Stimulated activated CD8-positive, alpha-beta memory T cell treated with anti-CD3 and anti-CD28 coated beads, Interleukin-4, amount 100 ng/mL, for 24 hours (primary cell): ENCODE results near the gene HLA-DPB1.

ENCODE experiments used
- DNase-seq: peaks from one replicate; pipeline ENCODE4 v3.0.0-alpha.2; 2020; ENCODE audit warnings: low read depth

HLA-DPB1 gene

GRCh38 chr6:33104887-33105286 is 29.1 kb downstream of the HLA-DPB1 start:
- no peak for DNase-seq

DNA sequence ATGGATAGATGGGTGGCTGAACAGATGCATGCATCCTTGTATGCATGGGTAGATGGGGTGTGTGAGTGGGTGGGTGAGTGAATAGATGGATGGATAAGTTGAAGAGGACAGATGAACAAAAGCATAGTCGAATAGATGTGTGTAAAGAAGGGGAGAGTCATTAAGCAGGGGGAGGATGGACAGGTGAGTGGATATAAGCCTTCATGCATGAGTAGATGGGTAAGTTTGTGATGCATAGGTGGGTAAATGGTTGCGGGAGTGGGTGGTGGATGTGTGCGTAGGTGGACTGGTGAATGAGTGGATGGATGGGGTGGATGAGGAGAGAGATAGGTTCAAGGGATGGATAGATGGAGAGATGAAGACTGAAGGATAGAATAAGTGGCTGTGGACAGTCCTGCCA is 29.6 kb downstream of the HLA-DPB1 start:
- DNase-seq, result no peak

DNA sequence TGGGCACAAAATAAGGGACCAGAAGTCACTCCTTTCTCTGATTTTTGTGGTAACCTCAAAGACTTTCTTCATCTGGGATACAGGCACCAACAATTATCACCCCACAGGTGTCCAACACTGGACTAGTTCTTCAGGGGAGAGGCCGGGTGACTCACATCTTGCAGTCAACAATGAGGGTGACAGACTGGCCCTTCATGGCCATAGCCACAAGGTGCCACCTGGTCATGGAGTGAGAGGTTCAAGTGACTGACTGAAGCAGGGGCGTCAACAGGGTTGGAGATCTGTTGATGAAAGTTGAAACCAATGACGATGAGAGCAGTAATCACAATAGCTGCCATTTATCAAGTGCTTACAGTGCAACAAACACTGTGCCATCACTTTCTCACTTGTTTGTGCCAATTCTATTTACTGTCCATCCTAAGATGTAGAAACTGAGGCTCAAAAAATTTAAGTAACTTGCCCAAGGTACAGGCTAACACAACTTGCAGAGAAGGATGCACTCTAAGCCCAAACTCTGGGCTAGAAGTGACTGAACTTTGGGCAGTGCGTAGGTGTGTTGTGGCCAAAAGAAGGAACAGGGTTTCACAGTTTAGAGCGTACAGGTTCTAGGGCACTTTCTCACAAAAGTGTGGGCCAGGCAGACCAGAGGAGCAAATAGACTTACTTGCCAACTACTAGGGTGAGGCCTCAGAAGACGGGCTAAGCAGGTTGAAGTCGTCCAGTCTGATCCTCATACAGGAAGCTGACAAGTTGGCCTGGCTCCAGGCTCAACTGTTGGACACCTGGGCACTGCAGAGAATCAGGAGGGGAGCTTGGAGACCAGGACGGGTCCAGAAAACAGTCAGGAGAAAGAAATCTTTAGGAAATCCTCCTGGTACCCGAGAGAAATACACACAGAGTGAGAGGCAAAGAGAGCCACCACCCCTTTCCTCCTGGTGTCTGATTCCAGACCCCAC is 30.4 kb downstream of the HLA-DPB1 start:
- DNase-seq, result no peak

DNA sequence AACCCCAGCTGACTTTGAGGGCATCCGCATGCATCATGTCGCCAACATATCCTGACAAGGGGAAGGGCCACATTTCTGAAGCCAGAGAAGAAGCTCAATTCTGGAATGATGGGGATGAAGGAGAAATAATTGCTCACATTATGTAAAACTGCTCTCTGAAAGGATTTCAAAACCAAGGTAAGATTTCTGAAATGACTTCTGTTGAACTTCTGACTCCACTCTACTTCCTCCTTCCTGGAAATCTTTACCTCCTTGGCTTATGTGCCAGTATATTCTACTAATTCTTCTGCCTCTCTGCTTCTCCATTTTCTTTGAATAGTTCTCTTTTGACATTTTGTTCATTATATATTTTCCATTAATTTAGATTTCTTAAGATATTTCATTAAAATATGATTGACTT is 31.9 kb downstream of the HLA-DPB1 start:
- DNase-seq, result no peak

GRCh38 chr6:33108307-33108706 is 32.5 kb downstream of the HLA-DPB1 start:
- DNase-seq, result no peak

DNA sequence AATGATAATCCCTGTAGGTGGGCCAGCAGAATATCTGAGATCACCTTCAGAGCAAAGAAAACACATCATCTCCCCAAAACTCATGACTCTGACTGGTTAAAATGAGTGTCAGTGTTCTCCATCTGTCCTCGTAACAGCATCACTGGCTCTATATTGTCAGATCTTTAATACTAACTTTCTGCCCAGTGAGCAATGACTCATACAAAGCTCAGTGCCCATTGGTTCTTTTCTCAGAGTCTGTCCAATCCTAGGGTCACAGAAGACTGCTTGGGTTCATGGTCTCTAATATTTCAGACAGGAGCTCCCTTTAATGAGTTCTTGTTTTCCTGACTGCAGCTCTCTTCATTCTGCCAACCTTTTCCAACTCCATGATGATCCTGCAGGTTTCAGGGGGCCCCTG is 36.4 kb downstream of the HLA-DPB1 start:
- DNase-seq, result no peak

DNA sequence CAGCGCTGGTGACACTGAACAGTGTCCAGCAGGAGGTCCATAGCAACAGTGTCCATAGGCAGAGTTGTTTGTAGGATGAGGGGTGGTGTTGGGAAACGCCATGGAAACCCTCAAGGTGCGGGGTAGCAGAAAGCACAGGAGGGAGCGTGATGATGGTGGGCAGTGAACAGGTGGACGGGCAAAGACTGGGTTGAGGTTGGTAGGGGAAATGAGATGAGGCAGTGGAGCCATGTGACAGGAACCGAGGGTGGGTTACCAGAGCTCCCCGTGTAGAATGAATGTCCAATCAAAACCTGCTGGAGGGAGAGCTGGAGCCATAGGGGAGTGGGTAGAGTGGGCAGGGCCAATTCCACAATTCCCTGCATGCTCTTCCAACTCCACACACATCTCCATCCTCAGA is 38.0 kb downstream of the HLA-DPB1 start:
- DNase-seq, result no peak

DNA sequence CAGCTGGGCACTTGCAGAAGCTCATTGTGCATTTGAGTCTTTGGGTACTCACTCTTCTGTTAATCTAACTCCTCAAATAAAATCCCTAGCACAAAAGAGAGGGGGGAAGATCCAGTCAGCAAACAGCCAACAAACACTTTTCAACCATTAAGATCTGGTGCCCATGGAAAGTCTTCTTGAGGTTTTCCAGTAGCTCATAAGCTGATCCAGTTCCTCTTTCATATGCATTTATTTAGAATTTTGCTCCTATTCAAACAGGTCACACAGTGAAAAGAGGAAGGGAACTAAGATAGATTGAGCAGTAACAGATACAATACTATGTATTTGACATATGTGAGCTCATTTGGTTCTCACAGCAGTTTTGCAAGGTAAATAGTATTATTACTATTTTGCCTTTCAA is 38.6 kb downstream of the HLA-DPB1 start:
- DNase-seq, result no peak

DNA sequence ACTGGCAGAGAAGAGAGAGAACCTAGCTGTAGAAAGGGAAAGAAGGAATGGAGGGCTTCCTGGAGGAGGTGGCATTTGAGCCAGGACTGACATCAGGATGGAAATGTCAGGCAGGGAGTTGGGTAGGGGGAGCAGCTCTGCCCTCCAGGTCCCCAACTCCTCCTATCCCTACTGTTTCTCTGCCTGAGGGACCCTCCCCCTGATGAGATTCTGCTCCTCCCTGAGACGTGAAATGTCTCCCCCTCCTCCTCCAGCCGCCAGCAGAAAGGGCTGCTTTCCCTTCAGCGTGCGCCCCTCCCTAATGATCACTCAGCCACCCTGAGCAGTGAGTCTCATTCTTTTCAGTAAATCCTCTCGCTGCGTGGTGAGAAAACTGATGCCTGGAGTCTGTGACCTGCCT is 40.6 kb downstream of the HLA-DPB1 start:
- DNase-seq, result no peak

DNA sequence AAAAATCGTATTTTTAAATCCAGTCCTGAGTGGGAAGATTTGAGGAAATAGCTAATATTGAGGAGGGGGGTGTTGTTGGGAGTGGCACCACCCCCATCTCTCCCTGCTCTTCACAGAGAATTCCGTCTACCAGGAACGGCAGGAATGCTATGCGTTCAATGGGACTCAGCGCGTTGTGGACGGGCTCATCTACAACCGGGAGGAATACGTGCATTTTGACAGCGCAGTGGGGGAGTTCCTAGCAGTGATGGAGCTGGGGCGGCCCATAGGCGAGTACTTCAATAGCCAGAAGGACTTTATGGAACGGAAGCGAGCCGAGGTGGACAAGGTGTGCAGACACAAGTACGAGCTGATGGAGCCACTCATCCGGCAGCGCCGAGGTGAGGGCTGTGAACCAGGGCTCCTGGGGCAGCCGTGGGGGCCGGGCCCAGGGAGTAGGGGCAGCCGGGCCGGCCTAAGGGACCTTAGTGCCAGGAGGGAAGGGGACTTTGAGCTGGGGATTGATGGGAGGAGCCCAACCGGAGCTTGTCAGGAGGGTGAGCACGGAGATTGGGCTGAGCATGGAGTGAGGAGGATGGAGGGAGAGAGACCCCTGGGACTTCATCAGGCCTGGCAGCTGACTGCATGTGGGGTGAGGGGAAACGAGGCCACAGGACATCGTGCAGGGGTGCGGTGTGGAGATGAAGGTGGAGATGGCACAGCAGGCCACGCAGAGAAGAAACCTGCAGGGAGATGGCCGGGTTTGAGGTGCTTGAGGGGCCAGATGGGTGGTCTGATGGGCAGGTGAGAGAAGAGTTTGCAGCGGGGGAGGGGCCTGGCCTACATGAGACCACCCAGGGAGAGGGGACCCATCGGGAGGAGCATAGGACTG is 41.3 kb downstream of the HLA-DPB1 start:
- DNase-seq, result no peak

GRCh38 chr6:33117811-33118277 is 42.1 kb downstream of the HLA-DPB1 start:
- DNase-seq, result no peak

DNA sequence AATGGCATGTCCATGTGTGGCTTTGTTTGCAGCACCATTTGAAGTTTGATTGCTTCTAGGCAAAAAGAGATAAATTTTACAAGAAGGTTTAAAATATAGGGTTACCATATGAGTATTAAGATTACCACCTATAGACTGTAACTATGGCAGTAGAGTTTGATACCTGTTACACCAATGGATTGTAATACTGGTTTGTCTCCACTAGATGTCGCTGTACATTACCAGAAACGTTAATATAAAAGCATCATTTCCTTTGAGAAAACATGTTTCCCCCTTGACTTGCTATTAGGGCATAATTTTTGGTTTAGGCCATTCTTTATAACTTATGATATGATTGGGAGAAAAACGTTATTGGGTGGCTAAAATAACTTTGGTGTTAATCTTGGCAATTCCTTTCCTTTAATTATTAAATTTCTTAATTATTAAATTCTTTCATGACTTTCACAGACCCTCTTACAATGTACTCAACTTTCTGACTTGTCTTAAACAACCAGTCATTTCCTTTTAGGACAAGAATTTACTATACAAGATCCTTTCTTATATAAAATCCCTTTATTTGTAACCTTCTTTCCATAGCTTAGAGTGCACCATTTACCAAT is 42.8 kb downstream of the HLA-DPB1 start:
- no peak for DNase-seq

DNA sequence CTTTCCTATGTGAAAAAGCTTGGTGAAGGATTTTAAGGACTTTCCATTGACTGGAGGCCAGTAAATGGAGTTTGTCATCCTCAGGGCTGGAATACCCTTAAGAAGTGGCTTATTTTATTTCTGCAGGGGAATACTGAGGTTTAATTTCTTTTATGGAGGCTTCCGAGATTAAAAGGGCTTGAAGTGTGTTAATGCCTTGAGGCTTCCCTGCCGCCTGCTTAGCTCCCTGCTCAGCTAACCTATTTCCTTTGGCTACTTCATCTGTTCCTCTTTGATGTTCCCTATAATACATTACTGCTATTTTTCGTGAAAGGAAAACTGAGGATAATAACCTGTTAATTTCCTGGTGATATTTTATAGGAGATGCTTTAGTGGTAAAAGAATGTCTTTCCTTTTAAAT is 44.2 kb downstream of the HLA-DPB1 start:
- DNase-seq, result no peak

- DNase-seq, result no peak
Measured at GRCh38 chr6:33123181-33123580, 47.4 kb downstream of the HLA-DPB1 start.

DNA sequence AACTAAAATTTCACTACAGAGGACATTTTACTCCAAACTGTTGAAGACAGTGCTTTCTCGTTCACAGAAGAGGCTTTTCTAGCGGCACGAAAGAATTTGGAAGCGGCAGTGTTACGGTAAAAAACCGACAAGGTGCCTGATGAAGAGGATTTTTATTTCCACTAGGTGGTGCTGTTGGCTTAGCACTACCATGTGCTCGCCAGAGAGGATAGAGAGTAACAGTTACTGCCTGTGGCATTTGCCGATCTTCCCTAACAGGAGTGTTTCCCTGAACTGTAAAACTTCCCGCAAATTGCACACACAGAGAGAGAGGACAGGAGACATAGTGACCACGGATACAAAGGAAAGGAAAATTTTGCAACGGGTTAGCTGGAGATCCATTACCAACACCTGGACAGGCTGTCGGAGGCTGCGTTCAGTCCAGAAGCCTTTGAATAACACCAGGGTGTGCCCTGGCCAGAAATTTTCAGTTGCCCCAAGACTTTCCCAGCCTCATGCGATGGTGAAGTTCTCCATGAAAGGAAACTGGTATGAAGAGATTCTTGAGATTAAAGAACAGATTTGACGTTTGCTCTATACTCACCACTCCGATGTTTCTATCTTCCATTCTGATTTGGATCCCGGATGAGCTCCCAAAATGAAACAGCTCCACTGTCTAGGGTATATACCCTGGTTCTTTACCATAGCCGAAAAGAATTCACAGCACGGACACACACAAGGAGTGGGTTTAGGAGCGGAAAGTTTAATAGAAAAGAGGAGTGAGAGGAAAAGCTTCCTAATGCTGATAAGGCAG is 48.1 kb downstream of the HLA-DPB1 start:
- no peak for DNase-seq

- no peak for DNase-seq
Measured at GRCh38 chr6:33124525-33124901, 48.7 kb downstream of the HLA-DPB1 start.

GRCh38 chr6:33124947-33125346 is 49.2 kb downstream of the HLA-DPB1 start:
- no peak for DNase-seq

- peak; percentile 43 for DNase-seq
Measured at GRCh38 chr6:33126101-33126714, 50.4 kb downstream of the HLA-DPB1 start.

GRCh38 chr6:33128318-33128717 is 52.5 kb downstream of the HLA-DPB1 start:
- DNase-seq, result no peak

GRCh38 chr6:33132081-33132524 is 56.3 kb downstream of the HLA-DPB1 start:
- DNase-seq, result no peak

GRCh38 chr6:33136310-33136900 is 60.6 kb downstream of the HLA-DPB1 start:
- DNase-seq, result no peak
